Hepatocyte (in vitro differentiated cells): Measurements from ENCODE around the gene ENTPD2.

Experiments used
- CTCF ChIP-seq: fragments of 200-600 bp; sonication (generic); IDR thresholded peaks from 2 replicates; pipeline ENCODE4 v1.5.1; 2016; ENCODE audit warnings: antibody characterized with exemption, mild to moderate bottlenecking; ENCODE audit not compliant: poor library complexity
- EZH2 ChIP-seq: fragments of 200-600 bp; sonication (generic); IDR thresholded peaks from 2 replicates; pipeline ENCODE4 v1.6.1; 2016; ENCODE audit warnings: antibody characterized with exemption, mild to moderate bottlenecking, borderline replicate concordance
- EZH2phosphoT487 ChIP-seq: fragments of 200-600 bp; sonication (generic); IDR thresholded peaks from one replicate; pipeline ENCODE4 v1.6.1; 2018; ENCODE audit warnings: antibody characterized with exemption, mild to moderate bottlenecking, low read depth, moderate library complexity; ENCODE audit not compliant: unreplicated experiment, severe bottlenecking

DNA sequence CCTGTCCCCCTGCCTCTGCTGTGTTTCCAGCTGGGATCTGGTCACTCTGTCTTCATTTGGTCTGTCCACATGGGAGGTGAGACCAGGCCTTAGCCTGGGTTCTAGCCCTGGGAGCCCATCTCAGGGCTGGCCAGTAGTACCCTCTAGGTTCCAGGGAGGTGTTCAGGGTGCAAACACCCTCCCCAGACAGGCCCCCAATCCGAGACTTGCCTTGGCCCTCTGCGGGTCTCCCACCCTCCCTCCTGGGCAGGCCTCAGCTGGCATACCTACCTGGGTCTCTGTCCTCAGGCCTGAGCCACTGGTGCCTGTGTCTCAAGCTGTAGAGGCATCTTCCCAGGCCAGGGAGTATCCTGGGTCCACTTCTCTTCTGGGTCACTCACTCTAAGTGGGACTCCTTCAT is 17.4 kb upstream of the ENTPD2 start:
- TF ChIP-seq CTCF (no peak), EZH2 (no peak), EZH2phosphoT487 (no peak)
